Endothelial cell of umbilical vein (primary cell): ENCODE results near the gene EPN1. TPM values are rescaled to one million over a fixed set of nuclear protein-coding genes. Genes with fewer than 3 reads are reported as not detected.

Experiments
- BruUV-seq: library from RNA; stranded (reverse); fragments of 400-500 nt; replicated peaks from 2 replicates; lab custom pipeline; 2021; lab: Mats Ljungman, UMichigan
- CTCF ChIA-PET: fragments of 300-600, 350-600 bp; sonication (Branson Sonifier 250); formaldehyde crosslinking; loops from one replicate; lab custom pipeline; 2021; ENCODE audit warnings: antibody characterized with exemption, inconsistent platforms; lab: Charles Lee
- POLR2A ChIA-PET: fragments of 300-600, 350-600 bp; sonication (Branson Sonifier 250); formaldehyde crosslinking; loops from one replicate; lab custom pipeline; 2021; ENCODE audit warnings: antibody characterized with exemption, inconsistent platforms; lab: Charles Lee
- DNase-seq: peaks from one replicate; pipeline ENCODE4 v3.0.0-alpha.2; 2011; ENCODE audit warnings: low read depth, low spot score
- FAIRE-seq: peaks from 2 replicates; lab custom pipeline; 2011; peaks lifted over from hg19 to GRCh38; lab: Jason Lieb, UNC
- H2AFZ ChIP-seq: 2 replicates; pipeline ENCODE4 v1.6.0; 2012; ENCODE audit warnings: low read depth, low read length, control low read depth, inconsistent platforms
- H3K27ac ChIP-seq: 2 replicates; pipeline ENCODE4 v1.5.1; 2011; ENCODE audit warnings: low read depth, mild to moderate bottlenecking, control low read depth, low read length, moderate library complexity; ENCODE audit not compliant: insufficient read depth
- H3K27me3 ChIP-seq, 2 experiments: 2 replicates each; pipeline versions ENCODE4 v1.6.0 to v1.6.1; 2011; ENCODE audit warnings: low read length in 2 of 2, mixed read lengths in 1 of 2; ENCODE audit not compliant: control insufficient read depth in 2 of 2, insufficient read depth in 2 of 2
- H3K36me3 ChIP-seq, 2 experiments: 2 replicates in 1 of 2; 3 replicates in 1 of 2; pipeline ENCODE4 v1.5.1; 2011; ENCODE audit warnings: low read length in 2 of 2, mild to moderate bottlenecking in 1 of 2, moderate library complexity in 1 of 2; ENCODE audit not compliant: control insufficient read depth in 2 of 2, insufficient read depth in 2 of 2; ENCODE audit errors: extremely low read depth in 1 of 2
- H3K4me1 ChIP-seq: 3 replicates; pipeline ENCODE4 v1.5.1; 2011; ENCODE audit warnings: mild to moderate bottlenecking, low read length; ENCODE audit not compliant: control insufficient read depth, insufficient read depth; ENCODE audit errors: extremely low read depth
- H3K4me2 ChIP-seq: 2 replicates; pipeline ENCODE4 v1.6.1; 2011; ENCODE audit warnings: low read length, control low read depth, mixed read lengths; ENCODE audit not compliant: insufficient read depth
- H3K4me3 ChIP-seq, 3 experiments: fragments of 200-600 bp in 1 of 3; sonication (generic), shearing (Covaris generic) in 1 of 3; replicated peaks in 1 of 3; 2 replicates each; pipeline ENCODE4 v1.5.1; 2011 to 2016; ENCODE audit warnings: control low read depth in 3 of 3, low read length in 3 of 3, mild to moderate bottlenecking in 2 of 3, inconsistent platforms in 1 of 3, low read depth in 1 of 3, moderate library complexity in 1 of 3; ENCODE audit not compliant: insufficient read depth in 1 of 3
- H3K79me2 ChIP-seq: 2 replicates; pipeline ENCODE4 v1.6.0; 2012; ENCODE audit warnings: low read length, inconsistent platforms; ENCODE audit not compliant: control insufficient read depth, insufficient read depth
- H3K9ac ChIP-seq: replicated peaks from 2 replicates; pipeline ENCODE3; 2011; ENCODE audit warnings: low read length, control low read depth; ENCODE audit not compliant: insufficient read depth; ENCODE audit errors: extremely low read depth
- H3K9me1 ChIP-seq: replicated peaks from 3 replicates; pipeline ENCODE4 v1.6.0; 2011; ENCODE audit warnings: mild to moderate bottlenecking, low read length; ENCODE audit not compliant: control insufficient read depth, insufficient read depth; ENCODE audit errors: extremely low read depth
- H3K9me3 ChIP-seq: replicated peaks from 2 replicates; pipeline ENCODE4 v1.5.1; 2012; ENCODE audit warnings: low read length, inconsistent platforms; ENCODE audit not compliant: control insufficient read depth, insufficient read depth
- H4K20me1 ChIP-seq: replicated peaks from 2 replicates; pipeline ENCODE3; 2011; ENCODE audit warnings: mild to moderate bottlenecking, low read length; ENCODE audit not compliant: control insufficient read depth, insufficient read depth; ENCODE audit errors: extremely low read depth
- CTCF ChIP-seq, 2 donors: IDR thresholded peaks; 1 replicate in 1 of 2; 2 replicates in 1 of 2; pipeline ENCODE4 v1.5.1; 2011; ENCODE audit warnings: low read length in 2 of 2, mild to moderate bottlenecking in 2 of 2, moderate library complexity in 2 of 2, control low read depth in 1 of 2, inconsistent platforms in 1 of 2, low read depth in 1 of 2; ENCODE audit not compliant: insufficient read depth in 1 of 2; ENCODE audit errors: extremely low read depth in 1 of 2
- EZH2 ChIP-seq: IDR thresholded peaks from 2 replicates; pipeline ENCODE4 v1.6.1; 2012; ENCODE audit warnings: borderline replicate concordance, low read depth, mild to moderate bottlenecking, moderate library complexity, low read length, inconsistent platforms; ENCODE audit not compliant: severe bottlenecking
- FOS ChIP-seq: IDR thresholded peaks from 2 replicates; pipeline ENCODE4 v1.6.1; 2011; ENCODE audit warnings: mild to moderate bottlenecking, low read length, moderate library complexity, borderline replicate concordance; ENCODE audit not compliant: insufficient read depth
- GATA2 ChIP-seq: IDR thresholded peaks from 2 replicates; pipeline ENCODE4 v1.7.0; 2011; ENCODE audit warnings: low read depth, mild to moderate bottlenecking, moderate library complexity, mixed read lengths, low read length; ENCODE audit not compliant: insufficient read length, insufficient read depth
- JUN ChIP-seq: IDR thresholded peaks from 2 replicates; pipeline ENCODE4 v1.6.1; 2011; ENCODE audit warnings: borderline replicate concordance, low read depth; ENCODE audit not compliant: insufficient read length, insufficient read depth
- MAX ChIP-seq: IDR thresholded peaks from 2 replicates; pipeline ENCODE4 v1.6.1; 2011; ENCODE audit not compliant: insufficient read depth, insufficient read length
- MYC ChIP-seq: IDR thresholded peaks from one replicate; pipeline ENCODE4 v1.6.1; 2011; ENCODE audit warnings: mild to moderate bottlenecking, low read depth, low read length
- POLR2A ChIP-seq: IDR thresholded peaks from 2 replicates; pipeline ENCODE4 v1.6.1; 2012; ENCODE audit warnings: low read depth, mild to moderate bottlenecking, control low read depth, low read length
- POLR2AphosphoS5 ChIP-seq: IDR thresholded peaks from 2 replicates; pipeline ENCODE4 v1.6.1; 2012; ENCODE audit warnings: low read depth, mild to moderate bottlenecking, control low read depth, low read length, moderate library complexity; ENCODE audit not compliant: insufficient read depth
- dilution Hi-C: fragments of 300-500 bp; cut with MboI; formaldehyde crosslinking; loops from one replicate; pipeline ENCODE4 v1.15.0; 2019; ENCODE audit warnings: low sequenced_read_pairs; ENCODE audit not compliant: extremely low pct_ligation_motif_present
- intact Hi-C: fragments of 100-400 bp; cut with micrococcal nuclease; formaldehyde crosslinking; loops from one replicate; pipeline ENCODE4 v1.10.0; 2022
- polyA plus RNA-seq, 4 experiments: library from polyadenylated mRNA; depleted of rRNA in 3 of 4; stranded (reverse) in 3 of 4; unstranded in 1 of 4; fragments of >200 nt; gene quantifications; 2 replicates each; pipeline versions ENCODE4 v1.2.1 to v1.2.3, GENCODE V29; 2011 to 2012; ENCODE audit warnings: missing spikeins in 1 of 4
- total RNA-seq: library from RNA; stranded (reverse); gene quantifications from 2 replicates; pipeline ENCODE4 v1.2.3, GENCODE V29; 2021

Gene EPN1
- total and polyA plus RNA-seq, 2 donors (not counting 3 experiments of a cell fraction or from before 2014, with no cell fraction given), result 87.2 to 138 TPM

- CTCF ChIA-PET, result interaction anchor here (0.6 to 1.4 kb wide), 8 partner anchors 8 to 173 kb away, joined by 3 to 6 read pairs (median 4); partner anchors contain the start of gene ZNF784
- no TSS peak for BruUV-seq
These were observed 34.2 kb upstream of the EPN1 start, which contains the start of gene ZNF580 for GRCh38 chr19:55640577-55641425. TSS of gene ZNF580 (plus strand) at chr19:55641002. CDS start at chr19:55642509, 1,507 bp downstream.

More at GRCh38 chr19:55640577-55641425, 34.2 kb upstream of the EPN1 start, which contains the start of gene ZNF580:
- Histone ChIP-seq H3K9me3 (no peaks in the 10 kb centered on the region), H3K4me1 (peaks cover 26% of the 10 kb centered on the region), H3K4me2 (peak within 1 kb of the TSS; percentile 63), H3K36me3 (peaks cover 3 to 10% of the 10 kb centered on the region in 2 experiments), H3K79me2 (peaks cover 35% of the 10 kb centered on the region), H3K27me3 (no peaks in the 10 kb centered on the region), H2AFZ (peak within 1 kb of the TSS; percentile 64), H3K27ac (peak within 1 kb of the TSS; percentile 52), H3K9ac (peak within 1 kb of the TSS; percentile 41), H4K20me1 (no peaks in the 10 kb centered on the region), H3K9me1 (no peaks in the 10 kb centered on the region), H3K4me3 (peak within 1 kb of the TSS; percentile 53 to 75 (median 59))
- FAIRE-seq, result peak; percentile 75
- dilution Hi-C loops (no loop called here), intact Hi-C loops (loop anchor here (1.0 to 5.0 kb wide), 2 partner anchors 12 to 554 kb away; no protein-coding TSS in a partner anchor)
- no peak for TF ChIP-seq FOS
- TF ChIP-seq GATA2, result no peak
- no peak for TF ChIP-seq POLR2A
- TF ChIP-seq MAX, result no peak
- no peak for TF ChIP-seq JUN
- TF ChIP-seq POLR2AphosphoS5, result no peak
- no peak for TF ChIP-seq MYC
- no peak for TF ChIP-seq EZH2
- TF ChIP-seq CTCF (IDR thresholded peaks at IDR 0.05; ENCODE audit: extremely low read depth in 1 of 2, insufficient read depth in 1 of 2, low read depth in 1 of 2, low read length in 2 of 2), result no peak
- peak; percentile 71 for DNase-seq
- POLR2A ChIA-PET, result no interaction called here
